Effector CD4-positive, alpha-beta T cell (primary cell): Measurements from ENCODE around the gene HSP90B1.

ENCODE experiments used
- DNase-seq: peaks from one replicate; pipeline ENCODE4 v3.0.0-alpha.2; 2020

HSP90B1 gene

GRCh38 chr12:103930787-103931735, 851 bp downstream of the HSP90B1 start:
- DNase-seq: no peak

- DNase-seq: no peak
Measured at GRCh38 chr12:103933237-103933636, 3.0 kb downstream of the HSP90B1 start.

DNA sequence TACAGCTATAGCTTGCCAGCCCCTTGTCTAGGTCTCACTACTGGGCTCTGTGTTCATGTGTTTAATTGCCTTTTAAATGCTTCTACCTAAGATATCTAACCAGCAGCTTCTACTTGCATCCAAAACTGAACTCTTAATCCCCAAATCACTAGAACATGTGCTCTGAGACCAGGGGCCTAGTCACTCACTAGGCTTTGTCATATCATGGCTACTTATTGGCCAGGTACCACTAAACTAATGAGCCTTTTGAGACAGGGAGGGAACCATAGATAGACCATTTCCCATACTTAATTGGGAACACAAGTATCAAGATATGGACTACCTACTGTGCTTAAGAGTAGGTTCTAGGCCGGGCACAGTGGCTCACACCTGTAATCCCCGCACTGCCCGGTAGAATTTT, 6.5 kb downstream of the HSP90B1 start:
- no peak for DNase-seq

DNA sequence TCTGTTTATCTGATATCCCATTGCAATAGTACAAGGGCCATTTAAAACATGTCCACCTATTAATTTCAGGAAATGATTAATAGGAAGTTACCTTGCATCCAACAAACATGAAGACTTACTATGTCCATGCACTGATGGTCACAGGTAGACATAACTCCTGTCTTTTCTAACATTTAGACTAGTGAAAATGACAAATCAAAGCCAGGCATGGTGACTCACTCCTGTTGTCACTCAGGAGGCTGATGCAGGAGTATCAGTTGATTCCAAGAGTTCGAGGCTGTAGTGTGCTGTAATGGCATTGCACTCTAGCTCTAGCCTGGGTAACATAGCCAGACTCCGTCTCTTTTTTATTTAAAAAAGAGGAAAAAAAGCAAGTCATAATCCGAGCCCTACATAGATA, 14.8 kb downstream of the HSP90B1 start:
- DNase-seq: no peak

DNA sequence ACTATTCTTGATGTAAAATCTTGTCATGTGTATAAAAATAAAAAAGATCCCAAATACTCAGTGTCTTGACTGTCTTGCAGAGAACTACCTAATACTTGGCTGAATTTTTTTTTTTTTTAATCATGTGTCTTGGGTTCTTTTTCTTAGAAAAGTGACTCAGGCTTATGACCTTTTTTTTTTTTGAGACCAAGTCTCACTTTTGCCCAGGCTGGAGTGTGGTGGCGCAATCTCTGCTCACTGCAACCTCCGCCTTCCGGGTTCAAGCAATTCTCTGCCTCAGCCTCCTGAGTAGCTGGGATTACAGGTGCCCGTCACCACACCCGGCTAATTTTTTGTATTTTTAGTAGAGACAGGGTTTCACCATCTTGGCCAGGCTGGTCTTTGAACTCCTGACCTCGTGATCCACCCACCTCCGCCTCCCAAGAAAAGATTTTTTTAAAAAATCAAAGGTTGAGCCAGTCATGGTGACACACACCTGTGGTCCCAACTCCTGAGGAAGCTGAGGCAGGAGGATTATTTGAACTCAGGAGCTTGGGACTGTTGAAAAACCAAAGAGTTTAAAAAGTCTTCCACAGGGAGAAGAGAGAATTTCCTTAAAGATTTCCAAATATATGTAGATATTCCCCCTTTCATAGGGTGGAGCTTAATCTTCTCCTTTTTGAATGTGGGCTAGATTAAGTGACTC, 17.8 kb downstream of the HSP90B1 start:
- no peak for DNase-seq

GRCh38 chr12:103948746-103949406, 18.7 kb downstream of the HSP90B1 start:
- no peak for DNase-seq

GRCh38 chr12:103952497-103952896, 22.3 kb downstream of the HSP90B1 start:
- no peak for DNase-seq

- no peak for DNase-seq
Measured at GRCh38 chr12:103955811-103956508, 25.8 kb downstream of the HSP90B1 start.

GRCh38 chr12:103956509-103957027, 26.4 kb downstream of the HSP90B1 start:
- no peak for DNase-seq

- no peak for DNase-seq
Measured at GRCh38 chr12:103957865-103958388, 27.7 kb downstream of the HSP90B1 start.

GRCh38 chr12:103958621-103959020, 28.4 kb downstream of the HSP90B1 start:
- DNase-seq: no peak

DNA sequence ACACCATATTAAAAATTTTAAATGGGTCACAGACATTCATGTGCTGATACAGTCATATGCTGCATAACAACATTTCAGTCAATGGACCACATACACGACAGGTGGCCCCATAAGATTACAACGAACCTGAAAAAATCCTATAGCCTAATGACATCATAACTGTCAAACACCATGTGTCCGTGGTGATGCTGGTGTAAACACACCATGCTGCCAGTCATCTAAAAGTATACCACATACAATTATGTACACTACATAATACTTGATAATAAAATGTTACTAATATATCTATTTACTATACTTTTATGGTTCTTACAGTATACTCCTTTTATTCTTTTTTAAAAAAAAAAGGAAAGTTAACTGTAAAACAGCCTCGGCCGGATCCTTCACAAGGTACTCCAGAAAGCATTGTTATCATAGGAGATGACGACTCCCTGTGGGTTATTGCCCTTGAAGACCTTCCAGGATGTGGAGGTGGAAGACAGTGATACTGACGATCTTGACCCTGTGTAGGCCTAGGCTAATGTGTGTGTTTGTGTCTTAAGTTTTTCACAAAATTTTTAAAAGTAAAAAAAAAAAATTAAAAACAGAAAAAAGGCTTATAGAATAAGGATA, 30.5 kb downstream of the HSP90B1 start:
- DNase-seq: no peak

- no peak for DNase-seq
Measured at GRCh38 chr12:103962493-103962892, 32.3 kb downstream of the HSP90B1 start.

DNA sequence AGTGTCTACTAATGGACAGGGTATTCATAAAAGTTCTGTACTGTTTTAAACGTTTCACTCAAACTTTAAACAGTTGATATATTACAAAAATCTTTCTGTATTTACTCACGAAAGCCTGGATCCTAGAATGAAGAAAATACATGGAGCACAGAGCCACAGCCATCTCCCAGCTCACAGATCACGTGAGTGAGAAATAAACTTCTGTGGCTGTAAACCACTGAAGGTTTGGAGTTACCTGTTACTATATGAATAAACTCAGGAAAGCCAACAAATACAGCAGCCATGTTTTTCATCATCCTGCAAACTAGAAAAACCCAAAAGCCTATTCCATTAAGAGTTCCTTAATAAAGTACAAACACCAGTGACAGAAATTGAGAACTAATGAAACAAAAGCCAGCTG, 34.6 kb downstream of the HSP90B1 start:
- no peak for DNase-seq

GRCh38 chr12:103965255-103965589, 35.0 kb downstream of the HSP90B1 start:
- no peak for DNase-seq

DNA sequence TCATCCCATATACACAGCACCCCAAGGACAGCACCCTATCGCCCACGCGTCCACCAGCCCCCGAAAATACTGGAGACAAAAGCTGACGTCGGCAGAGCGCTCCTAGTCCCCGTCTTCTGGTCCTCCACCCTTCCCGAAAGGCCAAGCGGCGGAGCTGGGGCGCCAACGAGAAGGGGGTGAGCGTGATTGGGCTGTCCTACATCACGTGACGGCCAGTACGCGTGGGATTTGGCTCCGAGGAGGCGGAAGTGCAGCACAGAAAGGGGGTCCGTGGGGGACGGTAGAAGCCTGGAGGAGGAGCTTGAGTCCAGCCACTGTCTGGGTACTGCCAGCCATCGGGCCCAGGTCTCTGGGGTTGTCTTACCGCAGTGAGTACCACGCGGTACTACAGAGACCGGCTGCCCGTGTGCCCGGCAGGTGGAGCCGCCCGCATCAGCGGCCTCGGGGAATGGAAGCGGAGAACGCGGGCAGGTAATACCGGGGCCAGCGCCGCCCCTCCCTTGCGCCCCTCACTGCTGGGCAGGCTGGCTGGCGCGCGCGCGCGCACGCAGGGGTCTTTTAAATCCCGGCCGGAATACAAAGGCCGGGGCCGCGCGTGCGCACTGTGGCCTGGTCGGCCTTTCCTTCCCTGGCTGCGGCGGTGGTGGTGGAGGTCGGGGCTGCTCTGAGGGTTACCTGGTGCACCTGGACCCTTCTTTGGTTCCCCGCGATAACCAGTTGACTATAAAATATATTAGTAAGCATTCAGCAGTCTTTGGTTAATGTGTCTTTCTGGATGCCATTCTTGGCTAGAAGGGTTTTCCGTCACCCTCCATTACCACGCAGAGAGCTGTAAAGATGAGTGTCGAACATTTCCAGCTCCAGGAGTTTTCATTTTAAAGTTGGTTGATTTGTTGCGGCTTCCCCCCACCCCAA, 35.6 kb downstream of the HSP90B1 start, which contains the start of gene TDG:
TDG (plus strand) TSS at position 283 of the 915 bp plus-strand sequence; CDS start at position 449, 166 bp downstream.
- DNase-seq: peak; percentile 97

- DNase-seq: no peak
Measured at GRCh38 chr12:103966736-103967135, 36.5 kb downstream of the HSP90B1 start.

GRCh38 chr12:103969391-103969790, 39.2 kb downstream of the HSP90B1 start:
- DNase-seq: no peak

GRCh38 chr12:103973909-103974308, 43.7 kb downstream of the HSP90B1 start:
- no peak for DNase-seq

DNA sequence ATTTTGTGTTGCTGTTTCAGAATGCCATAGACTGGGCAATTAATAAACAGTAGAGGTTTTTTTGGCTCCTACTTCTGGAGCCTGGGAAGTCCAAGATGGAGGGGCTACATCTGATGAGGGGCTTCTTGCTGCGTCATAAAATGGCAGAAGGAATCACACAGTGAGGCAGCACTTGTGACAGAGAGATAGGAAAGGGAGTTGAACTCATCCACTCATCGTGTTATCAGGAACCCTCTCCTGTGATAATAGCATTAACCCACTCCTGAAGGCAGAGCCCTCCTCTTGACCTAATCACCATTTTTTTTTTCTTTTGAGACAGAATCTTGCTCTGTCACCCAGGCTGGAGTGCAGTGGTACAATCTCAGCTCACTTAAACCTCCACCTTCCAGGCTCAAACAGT, 45.2 kb downstream of the HSP90B1 start:
- no peak for DNase-seq
